Nephron (organoid): Measurements from ENCODE around the gene NSUN6.

ENCODE experiments used
- H3K27ac Mint-ChIP-seq, 3 experiments: 2 replicates each; pipeline ENCODE4 v1.8.0; 2020; ENCODE audit warnings: mixed read lengths in 3 of 3, mild to moderate bottlenecking in 2 of 3, moderate library complexity in 1 of 3
- H3K27me3 Mint-ChIP-seq: 2 replicates; pipeline ENCODE4 v1.8.0; 2021; ENCODE audit warnings: low read depth, mild to moderate bottlenecking, moderate library complexity, mixed read lengths
- H3K36me3 Mint-ChIP-seq: 2 replicates; pipeline ENCODE4 v1.8.0; 2020; ENCODE audit warnings: low read depth, mixed read lengths
- H3K4me1 Mint-ChIP-seq: 2 replicates; pipeline ENCODE4 v1.8.0; 2020; ENCODE audit warnings: mixed read lengths
- H3K4me3 Mint-ChIP-seq, 3 experiments: 2 replicates each; pipeline ENCODE4 v1.8.0; 2020; ENCODE audit warnings: mild to moderate bottlenecking in 3 of 3, mixed read lengths in 3 of 3, moderate library complexity in 2 of 3
- H3K9me3 Mint-ChIP-seq: 2 replicates; pipeline ENCODE4 v1.8.0; 2020; ENCODE audit warnings: mixed read lengths
- CTCF ChIP-seq, 3 experiments: fragments of 200-600 bp; sonication (generic); IDR thresholded peaks; one replicate each; pipeline ENCODE4 v1.5.0; 2021; ENCODE audit warnings: antibody characterized with exemption in 3 of 3; ENCODE audit not compliant: unreplicated experiment in 3 of 3

Gene NSUN6

GRCh38 chr10:18504161-18504560, 147.2 kb downstream of the NSUN6 start:
- no peak for TF ChIP-seq CTCF (IDR thresholded peaks at IDR 0.05; ENCODE audit: unreplicated experiment in 3 of 3)
- no peaks in the 10 kb centered on the region for H3K9me3 Mint-ChIP-seq
- H3K27ac Mint-ChIP-seq = no peak overlapping the region
- no peak overlapping the region for H3K4me3 Mint-ChIP-seq
- peaks cover 2% of the 10 kb centered on the region for H3K4me1 Mint-ChIP-seq
- H3K27me3 Mint-ChIP-seq = peaks cover 4% of the 10 kb centered on the region
- H3K36me3 Mint-ChIP-seq = no peaks in the 10 kb centered on the region

GRCh38 chr10:18501629-18502028, 149.8 kb downstream of the NSUN6 start:
- no peak overlapping the region for H3K4me3 Mint-ChIP-seq
- H3K36me3 Mint-ChIP-seq = no peaks in the 10 kb centered on the region
- H3K9me3 Mint-ChIP-seq = no peaks in the 10 kb centered on the region
- peaks cover 7% of the 10 kb centered on the region for H3K4me1 Mint-ChIP-seq
- TF ChIP-seq CTCF (IDR thresholded peaks at IDR 0.05; ENCODE audit: unreplicated experiment in 3 of 3) = no peak
- peaks cover 4% of the 10 kb centered on the region for H3K27me3 Mint-ChIP-seq
- H3K27ac Mint-ChIP-seq = no peak overlapping the region

GRCh38 chr10:18501198-18501597, 150.2 kb downstream of the NSUN6 start:
- Mint-ChIP-seq H3K9me3 (no peaks in the 10 kb centered on the region), H3K4me3 (no peak overlapping the region), H3K36me3 (no peaks in the 10 kb centered on the region), H3K4me1 (peaks cover 7% of the 10 kb centered on the region), H3K27me3 (peaks cover 4% of the 10 kb centered on the region), H3K27ac (no peak overlapping the region)
- no peak for TF ChIP-seq CTCF (IDR thresholded peaks at IDR 0.05; ENCODE audit: unreplicated experiment in 3 of 3)

- no peaks in the 10 kb centered on the region for H3K9me3 Mint-ChIP-seq
- TF ChIP-seq CTCF (IDR thresholded peaks at IDR 0.05; ENCODE audit: unreplicated experiment in 3 of 3) = no peak
- H3K27ac Mint-ChIP-seq = no peak overlapping the region
- H3K36me3 Mint-ChIP-seq = no peaks in the 10 kb centered on the region
- H3K4me3 Mint-ChIP-seq = no peak overlapping the region
- peaks cover 4% of the 10 kb centered on the region for H3K27me3 Mint-ChIP-seq
- peaks cover 7% of the 10 kb centered on the region for H3K4me1 Mint-ChIP-seq
These were observed 150.8 kb downstream of the NSUN6 start for GRCh38 chr10:18500576-18500975.

- H3K4me1 Mint-ChIP-seq = peaks cover 7% of the 10 kb centered on the region
- no peaks in the 10 kb centered on the region for H3K9me3 Mint-ChIP-seq
- peaks cover 4% of the 10 kb centered on the region for H3K27me3 Mint-ChIP-seq
- peak overlapping the region in 1 of 3 experiments; percentile 1 for H3K27ac Mint-ChIP-seq
- TF ChIP-seq CTCF (IDR thresholded peaks at IDR 0.05; ENCODE audit: unreplicated experiment in 3 of 3) = no peak
- H3K4me3 Mint-ChIP-seq = no peak overlapping the region
- no peaks in the 10 kb centered on the region for H3K36me3 Mint-ChIP-seq
These were observed 152.4 kb downstream of the NSUN6 start for GRCh38 chr10:18498998-18499397.

GRCh38 chr10:18497806-18498369, 153.5 kb downstream of the NSUN6 start:
- Mint-ChIP-seq H3K9me3 (no peaks in the 10 kb centered on the region), H3K27me3 (peaks cover 4% of the 10 kb centered on the region), H3K4me1 (peaks cover 7% of the 10 kb centered on the region), H3K36me3 (no peaks in the 10 kb centered on the region), H3K4me3 (no peak overlapping the region), H3K27ac (peak overlapping the region in 2 of 3 experiments; percentile 8 to 48)
- TF ChIP-seq CTCF (IDR thresholded peaks at IDR 0.05; ENCODE audit: unreplicated experiment in 3 of 3) = no peak
